ENCODE measurements around the gene MT1H.
A peak's percentile ranks its signal among the peaks of the same experiment; 100 is the strongest.
"Not testable (repeated sequence)": the region's sequence is repeated elsewhere in the genome, so short reads cannot be mapped to it uniquely, and the experiment has no call there.

The MT1H gene

DNA sequence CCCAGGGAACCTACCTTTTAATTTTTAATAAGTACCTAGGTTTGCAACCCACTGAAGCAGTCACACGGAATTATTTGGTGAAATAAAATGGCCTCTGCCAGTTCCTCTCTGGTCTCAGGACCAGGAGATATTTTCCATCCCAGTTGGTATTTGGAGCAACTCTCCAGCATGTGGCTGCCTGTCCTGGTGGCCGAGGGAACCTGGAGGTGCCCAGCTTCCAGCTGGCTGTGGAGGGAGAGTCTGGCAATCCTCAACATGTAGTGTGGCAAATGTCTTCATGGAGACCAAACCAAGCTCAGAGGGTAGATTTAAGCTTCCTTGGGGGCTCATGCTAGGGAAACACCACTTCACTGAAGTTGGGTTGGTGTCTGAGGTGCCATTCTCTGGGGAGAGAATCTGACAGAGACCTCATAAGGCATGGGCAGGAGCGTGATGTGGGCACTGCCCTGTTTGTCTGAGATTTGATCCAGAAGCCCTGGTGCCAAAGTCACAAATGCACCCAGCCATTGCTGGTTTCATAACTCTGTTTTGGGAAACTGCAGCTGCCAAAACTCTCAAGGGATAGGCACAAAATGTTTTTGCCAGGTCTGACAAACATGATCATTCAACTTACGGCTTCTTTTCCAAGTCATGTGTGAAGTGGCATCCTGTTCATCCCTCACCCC, 15.4 kb downstream of the MT1H start:
- DNase-seq (ENCODE audit: low spot score) = peak; percentile 72

DNA sequence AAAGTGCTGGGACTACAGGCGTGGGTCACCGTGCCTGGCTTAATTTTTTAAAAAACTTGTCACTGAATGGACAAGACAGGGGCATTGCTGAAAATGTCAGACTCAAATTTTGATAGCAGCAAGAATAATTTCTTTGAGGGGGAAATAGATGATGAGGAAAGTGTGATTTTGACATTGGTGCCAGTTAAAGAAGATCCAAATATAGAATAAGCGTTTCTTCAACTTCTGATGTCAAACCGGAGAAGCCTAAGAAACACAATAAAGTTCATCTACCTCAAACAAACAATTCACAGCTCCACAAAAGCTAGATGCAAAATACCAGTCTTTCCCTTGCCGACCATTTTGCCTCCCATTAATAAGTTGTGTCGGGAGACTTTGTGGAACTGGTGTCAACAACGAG, 17.1 kb downstream of the MT1H start:
- DNase-seq (ENCODE audit: low spot score) = no peak

DNA sequence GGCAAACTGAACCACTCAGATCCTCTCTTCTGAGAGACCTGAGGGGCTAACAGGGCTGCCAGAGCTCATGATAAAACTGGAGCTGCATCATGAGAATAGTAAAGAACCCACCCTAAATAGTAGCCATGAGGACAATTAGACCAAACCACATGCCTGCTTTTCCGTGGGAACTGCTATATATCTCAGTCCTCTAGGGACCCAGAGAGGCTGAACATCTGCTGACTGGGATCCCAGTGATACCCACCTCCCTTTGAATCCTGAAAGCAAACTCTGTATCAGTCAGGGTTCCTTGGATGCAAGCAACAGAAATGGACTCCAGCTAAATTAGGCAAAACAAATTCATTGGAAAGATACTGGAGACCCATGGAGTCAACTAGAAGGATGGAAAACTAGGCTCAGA, 19.1 kb downstream of the MT1H start:
- no peak for DNase-seq (ENCODE audit: low spot score)

DNA sequence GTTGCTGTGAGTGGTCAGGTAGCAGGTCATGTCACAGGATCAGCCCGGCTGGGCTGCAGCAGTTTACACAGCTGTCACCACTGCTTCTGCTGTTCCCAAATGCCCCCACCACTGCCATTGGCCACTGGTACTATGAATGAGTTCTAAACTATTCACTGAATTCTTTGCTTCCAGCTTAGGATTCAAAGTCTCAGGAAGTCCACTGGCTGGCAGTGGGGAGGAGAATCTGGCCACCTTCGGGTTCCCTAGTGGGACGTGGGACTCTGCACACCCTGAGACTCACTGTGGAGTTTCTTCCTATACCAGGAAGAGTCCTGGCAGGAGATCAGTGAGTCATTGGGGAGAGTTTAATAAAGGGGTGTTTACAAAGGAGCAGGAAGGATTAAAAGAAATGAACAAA, 19.6 kb downstream of the MT1H start:
- no peak for DNase-seq (ENCODE audit: low spot score)

DNA sequence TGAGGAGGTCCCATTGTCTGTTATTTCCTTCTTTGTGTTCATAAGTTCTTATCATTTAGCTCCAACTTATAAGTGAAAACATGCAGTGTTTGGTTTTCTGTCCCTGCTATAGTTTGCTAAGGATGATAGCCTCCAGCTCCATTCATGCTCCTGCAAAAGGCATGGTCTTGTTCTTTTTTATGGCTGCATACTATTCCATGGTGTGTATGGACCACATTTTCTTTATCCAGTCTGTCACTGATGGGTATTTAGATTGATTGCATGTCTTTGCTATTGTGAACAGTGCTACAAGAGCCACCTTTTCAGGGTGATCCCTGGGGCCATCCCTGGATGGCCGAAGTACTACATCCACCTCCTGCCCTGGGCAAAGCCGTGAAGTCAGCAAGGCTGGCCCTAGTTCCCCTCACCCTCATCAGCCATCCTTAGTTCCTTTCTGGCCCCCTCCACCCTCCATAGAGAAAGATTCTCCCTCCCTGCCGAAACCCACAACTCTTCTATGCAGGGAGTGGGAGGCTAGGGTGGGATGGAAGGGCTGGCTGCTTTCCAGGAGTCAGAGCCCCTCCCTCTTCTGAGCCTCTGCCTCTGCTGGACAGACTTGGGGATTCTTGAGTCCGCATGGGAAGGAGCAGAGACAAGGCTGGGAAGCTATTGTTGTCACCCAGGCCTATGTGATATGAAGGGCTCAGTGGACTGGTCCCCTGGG, 21.0 kb downstream of the MT1H start:
- no peak for DNase-seq (ENCODE audit: low spot score)

DNA sequence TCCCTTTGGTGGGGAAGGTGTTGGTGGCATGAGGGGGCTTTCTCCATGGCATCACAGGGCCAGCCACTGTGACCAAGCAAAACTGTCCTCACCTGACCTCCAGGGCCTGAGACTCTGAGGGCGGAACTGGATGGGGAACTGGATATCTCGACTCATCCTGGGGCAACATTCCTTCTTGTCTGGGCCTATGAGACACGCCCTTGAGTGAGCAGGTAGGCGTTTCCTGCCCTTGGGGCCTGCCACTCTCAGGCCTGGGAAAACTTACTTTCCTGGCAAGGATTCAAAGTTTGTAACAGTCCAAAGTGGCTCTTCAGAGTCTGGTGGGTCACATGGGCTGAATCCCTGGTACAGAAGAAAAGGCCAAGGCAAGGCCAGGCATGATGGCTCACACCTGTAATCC, 22.3 kb downstream of the MT1H start:
- no peak for DNase-seq (ENCODE audit: low spot score)

DNA sequence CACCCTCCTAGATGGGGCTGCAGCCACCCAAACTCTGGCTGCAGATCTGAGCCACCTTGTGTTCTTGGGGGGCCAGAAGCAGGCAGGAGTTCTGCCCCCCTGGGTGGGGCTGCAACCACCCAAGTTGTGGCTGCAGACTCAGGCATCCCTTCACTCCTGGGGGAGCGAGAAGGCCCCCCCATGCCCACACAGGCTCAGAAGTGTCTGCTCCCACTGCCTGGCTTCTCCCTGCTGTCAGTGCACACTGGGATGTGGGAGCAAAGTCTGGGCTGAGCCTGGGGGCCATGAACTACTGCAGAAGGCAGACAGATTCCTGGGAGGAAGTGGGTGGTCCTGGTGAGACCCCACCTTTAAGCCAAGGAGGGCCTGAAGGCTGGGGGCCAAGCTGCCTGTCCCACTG, 25.6 kb downstream of the MT1H start:
- DNase-seq (ENCODE audit: low spot score) = no peak

DNA sequence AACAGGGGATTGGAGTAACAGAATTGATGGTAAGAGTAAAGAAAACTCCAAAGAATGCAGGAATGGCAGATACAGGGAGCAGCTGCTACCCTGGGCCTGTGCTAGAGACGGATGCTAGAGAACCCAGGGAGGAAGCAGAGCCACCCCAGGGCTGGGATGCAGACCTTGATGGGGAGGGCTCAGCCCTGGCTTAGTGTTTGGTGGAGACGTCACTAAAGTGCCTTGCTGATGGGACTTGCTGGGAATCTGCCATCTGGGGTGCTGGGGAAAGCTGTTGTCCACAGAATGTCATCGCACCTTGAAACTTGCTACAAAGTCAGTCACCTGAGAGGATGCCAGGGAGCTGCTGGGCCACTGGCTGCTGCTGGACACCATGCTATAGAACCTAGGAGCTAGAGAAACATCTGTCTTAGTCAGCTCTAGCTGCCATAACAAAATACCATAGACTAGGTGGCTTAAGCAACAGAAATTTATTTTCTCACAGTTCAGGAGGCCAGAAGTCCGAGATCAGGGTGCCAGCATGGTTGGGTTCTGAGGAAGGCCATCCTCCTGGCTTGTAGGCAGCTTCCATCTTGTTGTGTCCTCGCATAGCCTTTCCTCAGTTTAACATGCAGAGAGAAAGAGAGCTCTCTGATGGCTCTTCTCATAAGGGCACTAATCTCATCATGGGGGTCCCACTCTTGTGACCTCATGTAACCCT, 28.0 kb downstream of the MT1H start:
- no peak for DNase-seq (ENCODE audit: low spot score)

DNA sequence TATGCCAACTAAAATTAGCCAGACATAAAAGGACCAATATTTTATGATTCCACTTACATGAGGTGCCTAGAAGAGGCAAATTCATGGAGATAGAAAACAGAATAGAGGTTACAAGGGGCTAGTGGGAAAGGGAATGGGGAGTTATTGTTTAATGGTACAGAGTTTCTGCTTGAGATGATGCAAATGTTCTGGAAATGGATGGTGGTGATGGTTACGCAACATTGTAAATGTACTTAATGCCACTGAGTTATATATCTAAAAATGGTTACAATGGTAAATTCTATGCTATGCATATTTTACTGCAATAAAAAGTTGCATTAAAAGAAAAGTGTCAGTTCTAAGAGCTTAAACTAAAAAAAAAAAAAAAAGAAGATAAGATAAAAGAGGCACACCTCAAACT, 30.6 kb downstream of the MT1H start:
- DNase-seq (ENCODE audit: low spot score) = no peak

DNA sequence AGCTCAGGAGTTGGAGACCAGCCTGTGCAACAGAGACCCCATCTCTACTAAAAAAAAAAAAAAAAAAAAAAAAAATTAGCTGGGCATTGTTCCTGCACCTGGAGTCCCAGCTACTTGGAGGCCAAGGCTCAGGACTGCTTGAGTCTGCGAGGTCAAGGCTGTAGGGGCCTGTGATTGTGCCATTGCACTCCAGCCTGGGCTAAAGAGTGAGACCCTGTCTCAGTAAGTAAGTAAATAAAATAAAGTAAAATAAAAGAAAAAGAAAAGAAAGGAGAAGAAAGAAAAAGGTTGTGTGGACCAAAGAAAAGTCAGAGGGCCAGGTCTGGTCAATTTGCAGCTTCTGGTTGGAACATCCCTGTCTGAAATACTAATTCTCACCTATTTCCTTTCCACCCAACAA, 31.0 kb downstream of the MT1H start:
- no peak for DNase-seq (ENCODE audit: low spot score)

DNA sequence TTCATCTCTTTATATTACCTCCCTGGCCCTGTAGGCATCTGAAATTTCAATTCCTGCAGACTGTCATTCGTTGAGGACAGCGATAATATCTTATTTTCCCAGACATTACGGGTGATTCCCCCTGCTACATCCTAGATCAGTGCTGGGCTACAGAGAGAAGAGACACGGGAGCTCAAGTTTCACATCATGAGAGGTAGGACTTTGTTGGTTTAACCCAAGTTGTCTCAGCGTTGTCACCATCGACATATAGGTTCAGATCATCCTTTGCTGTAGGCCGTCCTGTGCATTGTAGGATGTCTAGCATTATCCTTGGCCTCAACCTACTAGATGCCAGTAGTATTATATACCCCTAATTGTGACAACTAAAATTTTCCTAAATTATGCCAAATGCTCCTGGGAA, 31.9 kb downstream of the MT1H start:
- DNase-seq (ENCODE audit: low spot score) = no peak

DNA sequence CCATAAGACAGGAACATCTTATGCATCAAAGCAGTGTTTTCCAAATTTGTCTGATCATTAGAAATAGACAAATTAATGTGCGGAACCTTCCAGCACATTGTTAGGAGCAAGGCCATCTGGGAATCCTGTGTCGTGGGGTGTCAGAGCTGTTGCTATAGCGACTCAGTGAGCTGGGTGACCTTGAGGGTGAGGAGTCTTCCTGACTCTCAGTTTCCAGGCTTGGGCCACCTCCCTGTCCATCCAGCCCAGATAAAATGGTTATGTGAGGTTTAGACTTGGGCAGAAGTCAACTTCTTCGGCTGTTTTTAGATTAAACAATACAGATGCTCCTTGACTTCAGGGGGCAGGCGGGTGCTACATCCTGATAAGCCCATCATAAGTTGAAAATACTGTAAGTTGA, 33.2 kb downstream of the MT1H start:
- DNase-seq (ENCODE audit: low spot score) = no peak

DNA sequence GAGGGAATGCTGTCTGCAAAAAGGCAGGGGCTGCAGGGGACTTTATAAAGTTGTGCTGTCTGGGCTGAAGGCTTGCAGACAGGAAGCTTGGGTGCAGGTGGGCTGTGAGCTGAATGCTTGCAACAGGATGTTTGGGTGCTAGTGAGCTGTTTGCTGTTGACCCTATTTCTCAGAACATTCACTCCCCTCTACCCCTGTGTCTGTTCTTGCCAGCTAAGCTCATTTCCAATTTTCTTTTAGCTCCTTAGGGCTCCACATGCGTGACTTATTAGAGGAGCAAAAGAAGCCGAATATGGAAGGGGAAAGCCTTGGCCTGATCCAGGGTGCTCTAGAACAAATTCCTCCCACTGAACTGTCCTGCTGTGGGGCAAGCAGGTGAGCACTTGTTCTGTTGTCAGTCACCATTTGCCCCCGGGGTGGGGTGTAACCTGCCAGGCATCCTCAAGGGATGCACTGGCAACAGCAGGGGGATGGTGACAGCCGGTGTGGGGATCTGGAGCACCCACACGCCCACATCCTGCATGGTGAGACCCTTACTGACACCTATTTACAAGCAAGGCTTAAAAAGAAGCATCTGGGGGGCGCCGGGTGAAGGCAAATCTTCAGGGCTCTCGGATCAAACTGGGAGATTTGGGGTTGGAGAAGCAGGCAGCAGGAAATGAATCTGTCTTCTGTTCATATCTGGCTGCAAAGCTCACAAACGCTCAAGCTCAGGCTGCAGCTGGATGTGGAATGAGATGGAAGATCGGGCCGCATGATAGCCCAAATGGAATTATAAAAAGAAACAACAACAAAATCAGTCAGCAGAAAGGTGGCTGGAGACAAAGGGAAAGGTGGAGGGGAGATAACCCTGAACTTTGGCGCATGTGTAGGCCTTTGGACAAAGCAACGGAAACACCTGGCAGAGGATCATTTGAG, 39.2 kb downstream of the MT1H start:
- DNase-seq (ENCODE audit: low spot score) = no peak

DNA sequence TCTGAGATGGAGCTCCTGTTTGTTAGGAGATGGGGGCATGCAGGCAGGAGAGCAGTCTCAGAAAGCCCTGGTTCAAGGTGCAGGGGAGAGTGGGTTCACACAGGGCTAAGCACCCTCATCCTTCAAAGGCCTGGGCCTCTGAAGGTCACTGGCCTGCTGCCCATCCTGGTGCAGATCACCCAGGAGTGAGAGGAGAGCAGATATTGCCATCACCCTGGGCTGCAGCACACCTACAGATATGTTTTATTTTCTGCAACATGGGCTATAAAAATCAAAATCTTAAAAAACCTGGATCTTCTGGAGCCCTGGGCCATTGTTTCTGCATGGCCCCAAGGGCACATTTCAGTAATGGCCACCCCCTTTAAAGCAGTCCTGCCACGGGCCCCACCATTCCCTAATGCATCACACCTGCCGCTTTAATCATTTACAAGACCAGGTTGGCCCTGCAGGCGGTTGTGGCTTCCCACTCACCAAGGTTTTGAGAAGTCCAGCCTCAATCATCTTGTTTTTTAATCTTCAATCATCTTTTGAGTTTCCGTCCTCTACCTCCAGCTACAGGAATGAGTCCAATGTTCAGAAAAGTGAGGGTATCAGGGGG, 39.9 kb downstream of the MT1H start:
- no peak for DNase-seq (ENCODE audit: low spot score)

DNA sequence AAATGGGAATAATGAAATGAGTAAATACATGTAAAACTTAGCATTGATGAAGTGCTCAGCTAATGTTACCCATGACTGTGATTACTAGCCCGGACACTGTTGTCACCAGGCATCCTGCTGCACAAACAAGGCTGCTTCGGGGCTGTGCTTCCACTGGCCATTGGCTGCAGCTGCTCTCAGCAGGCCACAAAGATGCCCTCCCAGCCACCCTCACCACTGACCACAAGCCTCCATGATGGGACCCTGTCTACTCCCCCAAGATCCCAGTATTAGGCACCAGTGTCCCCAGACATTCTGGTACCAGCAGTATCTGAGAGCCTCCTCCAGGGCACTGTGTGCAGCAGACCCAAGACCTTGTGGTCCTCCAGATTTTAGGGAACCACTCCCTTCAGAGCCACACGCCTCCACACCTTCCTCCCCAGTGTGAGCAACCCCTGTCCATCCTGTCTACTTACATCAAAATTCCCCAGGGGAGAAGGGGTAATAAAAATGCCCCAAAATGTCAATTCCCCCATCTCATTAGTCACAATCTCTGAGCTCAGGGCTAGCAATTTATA, 40.6 kb downstream of the MT1H start:
- DNase-seq (ENCODE audit: low spot score) = no peak

DNA sequence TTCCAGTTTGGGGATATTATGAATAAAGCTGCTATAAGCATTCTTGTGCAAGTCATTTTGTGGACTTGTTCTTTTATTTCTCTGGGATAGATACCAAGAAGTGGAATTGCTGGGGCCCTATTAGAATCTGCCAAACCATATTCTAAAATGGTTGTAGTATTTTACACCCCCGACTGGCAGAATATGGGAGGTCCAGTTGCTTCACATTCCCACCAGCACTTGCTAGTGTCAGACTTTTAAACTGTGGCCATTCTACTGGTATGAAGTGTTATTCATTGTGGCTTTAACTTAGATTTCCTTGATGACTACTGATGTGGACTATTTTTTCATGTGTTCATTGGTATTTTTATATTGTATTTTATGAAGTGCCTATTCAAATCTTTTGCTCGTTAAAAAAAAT, 42.2 kb downstream of the MT1H start:
- DNase-seq (ENCODE audit: low spot score) = no peak

DNA sequence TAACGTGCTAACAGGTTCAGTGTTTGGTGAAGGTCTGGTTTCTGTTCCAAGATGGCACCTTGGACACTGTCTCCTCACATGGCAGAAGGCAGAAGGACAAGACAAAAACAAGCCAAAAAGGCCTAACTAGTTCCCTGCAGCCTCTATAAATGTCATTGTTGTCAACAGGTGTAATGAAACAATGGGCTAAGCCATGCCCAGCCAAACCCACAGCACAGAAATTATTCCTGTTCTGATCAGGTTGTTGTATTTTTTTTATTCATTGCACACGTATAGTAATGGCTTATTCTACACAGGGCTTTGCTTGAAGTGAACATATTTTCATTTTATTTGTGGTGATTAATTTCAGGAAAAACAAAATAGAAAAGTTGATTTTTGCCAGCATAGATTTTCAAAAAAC, 44.2 kb downstream of the MT1H start:
- DNase-seq (ENCODE audit: low spot score) = no peak

DNA sequence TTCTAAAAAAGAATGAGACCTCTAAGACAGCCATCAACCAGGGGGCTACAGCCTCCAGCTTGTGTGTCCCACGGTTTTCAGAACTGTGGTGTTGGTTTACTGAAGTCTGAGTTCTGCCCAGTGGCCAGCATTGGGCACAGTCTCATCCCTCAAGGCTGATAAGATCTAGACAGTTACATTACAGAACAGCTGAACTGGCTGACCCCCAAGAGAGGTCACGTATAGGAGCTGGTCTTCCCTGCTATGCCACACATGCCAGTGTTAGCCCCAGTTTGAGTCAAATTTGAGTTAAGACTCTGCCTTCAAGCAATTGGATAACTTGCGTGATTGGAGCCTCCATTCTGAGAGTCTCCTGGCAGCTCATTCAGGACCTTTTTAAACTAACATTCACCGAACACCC, 45.5 kb downstream of the MT1H start:
- DNase-seq (ENCODE audit: low spot score) = no peak

DNA sequence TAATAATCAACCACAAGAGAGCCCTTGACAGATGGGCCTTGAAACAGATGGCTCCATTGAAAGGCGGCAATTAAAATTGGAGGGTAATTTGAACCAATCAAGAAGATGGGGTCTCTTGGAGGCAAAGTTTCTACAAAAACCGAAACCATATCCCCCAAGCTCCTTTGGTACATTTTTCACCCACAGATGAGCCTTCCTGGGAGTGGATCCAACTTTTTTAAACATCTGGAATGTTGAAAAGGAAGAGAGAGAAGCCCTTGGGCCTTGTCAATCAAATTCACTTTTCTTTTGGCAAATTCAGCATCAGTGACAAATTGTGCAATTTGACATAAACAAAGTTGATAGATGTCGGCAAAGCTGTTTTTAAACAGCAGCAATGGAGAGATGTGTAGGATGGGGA, 47.1 kb downstream of the MT1H start:
- DNase-seq (ENCODE audit: low spot score) = no peak

DNA sequence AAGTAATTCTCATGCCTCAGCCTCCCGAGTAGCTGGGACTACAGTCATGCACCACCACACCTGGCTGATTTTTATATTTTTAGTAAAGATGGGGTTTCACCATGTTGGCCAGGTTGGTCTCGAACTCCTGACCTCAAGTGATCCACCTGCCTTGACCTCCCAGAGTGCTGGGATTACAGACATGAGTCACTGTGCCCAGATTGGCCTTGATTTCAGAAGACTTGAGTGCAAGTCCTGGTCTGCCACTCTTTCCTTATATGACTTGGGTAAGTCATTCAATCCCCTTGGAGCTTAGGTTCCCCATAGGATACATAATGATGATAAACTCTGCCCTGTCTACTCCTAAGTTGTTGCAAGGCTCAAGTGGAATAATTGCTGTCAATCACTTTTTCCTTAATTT, 47.9 kb downstream of the MT1H start:
- DNase-seq (ENCODE audit: low spot score) = not testable (repeated sequence)

Data from cerebellar cortex (tissue), 1 donor.